ENCODE results near the gene PTPRK. TPM values are rescaled to one million over a fixed set of nuclear protein-coding genes. Genes with fewer than 3 reads are reported as not detected.

PTPRK gene
- total RNA-seq, 4 donors from 2014 or later, result 7.3 to 22.9 (median 13.0) TPM

DNA sequence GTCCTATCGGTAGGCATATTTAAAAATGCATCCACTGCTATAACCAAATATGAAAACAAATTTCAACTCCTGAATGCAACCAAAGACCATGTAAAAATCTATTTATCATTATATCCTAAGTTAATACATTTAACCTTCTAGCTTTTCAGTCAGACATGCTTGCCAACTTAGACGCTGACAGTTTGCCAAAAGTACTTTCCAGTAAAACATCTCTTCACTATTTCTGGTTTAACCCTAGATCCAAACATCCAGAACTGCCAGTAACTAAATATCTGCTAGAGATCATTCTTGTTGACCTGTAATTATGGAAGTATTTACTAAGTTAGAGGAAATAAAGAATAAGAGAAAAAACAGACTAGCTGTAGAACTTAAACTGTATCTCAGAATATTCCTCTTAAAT is 409.3 kb downstream of the PTPRK start:
- H3K27me3 ChIP-seq, result no peaks in the 10 kb centered on the region
- no peak for DNase-seq
- no peaks in the 10 kb centered on the region for H3K9me3 ChIP-seq
- H3K4me1 ChIP-seq, result peaks cover 16 to 23% of the 10 kb centered on the region in 2 donors
- H3K4me3 ChIP-seq, result no peak overlapping the region
- H3K36me3 ChIP-seq, result no peaks in the 10 kb centered on the region
- ATAC-seq, result no peak
- intact Hi-C loops (cut with DNase I; ENCODE audit: low total_unique reads) (no loop called here), in situ Hi-C loops (cut with MboI; ENCODE audit: low sequenced_read_pairs in 4 of 4) (no loop called here)
- no peak overlapping the region for H3K27ac ChIP-seq
- no peak for TF ChIP-seq POLR2A (IDR thresholded peaks at IDR 0.05)
- TF ChIP-seq, protein P1, sequence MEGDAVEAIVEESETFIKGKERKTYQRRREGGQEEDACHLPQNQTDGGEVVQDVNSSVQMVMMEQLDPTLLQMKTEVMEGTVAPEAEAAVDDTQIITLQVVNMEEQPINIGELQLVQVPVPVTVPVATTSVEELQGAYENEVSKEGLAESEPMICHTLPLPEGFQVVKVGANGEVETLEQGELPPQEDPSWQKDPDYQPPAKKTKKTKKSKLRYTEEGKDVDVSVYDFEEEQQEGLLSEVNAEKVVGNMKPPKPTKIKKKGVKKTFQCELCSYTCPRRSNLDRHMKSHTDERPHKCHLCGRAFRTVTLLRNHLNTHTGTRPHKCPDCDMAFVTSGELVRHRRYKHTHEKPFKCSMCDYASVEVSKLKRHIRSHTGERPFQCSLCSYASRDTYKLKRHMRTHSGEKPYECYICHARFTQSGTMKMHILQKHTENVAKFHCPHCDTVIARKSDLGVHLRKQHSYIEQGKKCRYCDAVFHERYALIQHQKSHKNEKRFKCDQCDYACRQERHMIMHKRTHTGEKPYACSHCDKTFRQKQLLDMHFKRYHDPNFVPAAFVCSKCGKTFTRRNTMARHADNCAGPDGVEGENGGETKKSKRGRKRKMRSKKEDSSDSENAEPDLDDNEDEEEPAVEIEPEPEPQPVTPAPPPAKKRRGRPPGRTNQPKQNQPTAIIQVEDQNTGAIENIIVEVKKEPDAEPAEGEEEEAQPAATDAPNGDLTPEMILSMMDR (IDR thresholded peaks at IDR 0.05 in 4 of 5, conservative IDR thresholded peaks at IDR 0.05 in 1 of 5), result no peak

DNA sequence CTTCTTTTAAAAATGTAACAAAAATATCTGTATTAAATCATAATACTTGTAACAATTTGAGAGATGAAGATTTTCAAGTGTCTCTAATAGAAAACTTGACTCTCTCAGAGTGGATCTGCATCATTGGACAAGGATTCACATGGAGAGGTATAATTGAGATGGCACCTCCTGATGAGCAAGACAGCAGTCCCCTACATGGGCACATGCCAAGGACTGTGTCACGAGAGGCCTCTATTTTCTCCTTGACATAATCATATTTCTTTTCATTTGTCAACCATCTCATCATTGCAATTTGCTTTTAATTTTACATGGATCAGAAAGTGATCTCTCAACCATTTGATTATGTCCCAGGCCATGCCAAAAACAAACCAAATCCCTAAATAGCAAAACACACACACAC is 412.7 kb downstream of the PTPRK start:
- intact Hi-C loops (cut with DNase I; ENCODE audit: low total_unique reads), result no loop called here
- no peak overlapping the region for H3K4me3 ChIP-seq
- H3K4me1 ChIP-seq, result peaks cover 16 to 19% of the 10 kb centered on the region in 2 donors
- H3K36me3 ChIP-seq, result no peaks in the 10 kb centered on the region
- in situ Hi-C loops (cut with MboI; ENCODE audit: low sequenced_read_pairs in 4 of 4), result no loop called here
- TF ChIP-seq POLR2A (IDR thresholded peaks at IDR 0.05), result no peak
- TF ChIP-seq, protein P1 (IDR thresholded peaks at IDR 0.05 in 4 of 5, conservative IDR thresholded peaks at IDR 0.05 in 1 of 5), result no peak
- DNase-seq, result no peak
- no peak for ATAC-seq
- H3K27ac ChIP-seq, result no peak overlapping the region
- no peaks in the 10 kb centered on the region for H3K27me3 ChIP-seq
- H3K9me3 ChIP-seq, result no peaks in the 10 kb centered on the region

DNA sequence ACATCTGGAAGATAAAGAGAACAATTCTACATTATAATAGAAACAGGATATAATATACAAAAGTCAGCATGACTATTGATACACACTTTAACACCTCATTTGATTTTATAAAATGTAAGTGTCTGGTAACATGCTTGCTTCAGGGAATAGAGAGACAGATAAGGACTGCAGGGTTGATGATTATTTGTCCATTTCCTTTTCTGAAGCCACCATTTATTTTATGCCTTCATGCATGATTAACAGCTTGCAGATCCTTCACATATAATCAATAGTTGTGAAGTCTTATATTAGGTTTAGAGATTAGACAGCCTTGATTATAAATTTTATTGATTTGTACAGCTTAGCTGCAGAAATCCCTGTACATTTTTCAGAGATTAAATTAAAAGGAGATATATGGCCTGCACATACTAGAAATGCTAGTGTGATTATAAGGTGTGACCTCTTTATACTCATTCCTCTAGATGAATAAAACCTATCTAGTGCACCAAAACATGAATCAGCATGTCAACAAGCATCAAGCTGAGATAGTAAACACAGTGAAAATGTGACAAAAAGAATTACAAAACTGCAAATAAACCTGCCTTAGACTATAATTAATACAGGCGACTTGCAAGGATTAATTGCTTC is 420.7 kb downstream of the PTPRK start:
- DNase-seq, result no peak
- Histone ChIP-seq H3K36me3 (no peaks in the 10 kb centered on the region), H3K4me3 (no peak overlapping the region), H3K4me1 (no peaks in the 10 kb centered on the region), H3K27me3 (no peaks in the 10 kb centered on the region), H3K27ac (no peak overlapping the region), H3K9me3 (no peaks in the 10 kb centered on the region)
- TF ChIP-seq POLR2A (IDR thresholded peaks at IDR 0.05), result no peak
- TF ChIP-seq, protein P1 (IDR thresholded peaks at IDR 0.05 in 4 of 5, conservative IDR thresholded peaks at IDR 0.05 in 1 of 5), result no peak
- intact Hi-C loops (cut with DNase I; ENCODE audit: low total_unique reads), result no loop called here
- in situ Hi-C loops (cut with MboI; ENCODE audit: low sequenced_read_pairs in 4 of 4), result no loop called here
- no peak for ATAC-seq

DNA sequence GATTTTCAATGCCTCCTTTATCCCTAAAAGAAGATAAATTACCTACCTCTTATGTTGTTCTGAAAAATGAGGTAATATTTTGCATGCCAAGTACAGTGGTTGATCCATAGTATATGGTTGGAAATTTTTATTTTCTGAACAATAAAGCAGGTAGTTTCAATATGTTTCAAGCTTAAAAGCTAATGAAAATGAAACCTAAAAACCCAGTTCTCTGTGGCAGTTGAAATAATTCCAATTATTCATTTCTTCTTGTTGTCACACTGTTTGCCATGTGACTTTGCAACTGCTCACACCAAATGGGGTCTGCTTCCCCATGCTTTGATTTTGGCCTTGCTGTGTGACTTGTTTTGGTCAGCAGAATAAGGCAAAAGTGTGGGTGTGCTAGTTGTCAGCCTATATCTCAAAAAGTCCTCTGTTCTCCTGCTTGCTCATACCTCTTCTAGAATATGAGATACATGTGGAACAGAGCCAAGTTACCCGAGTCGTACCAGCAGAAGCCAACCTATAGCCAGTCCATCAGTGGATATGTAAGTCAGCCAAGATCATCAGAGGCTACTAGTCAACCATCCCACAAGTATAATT is 422.3 kb downstream of the PTPRK start:
- intact Hi-C loops (cut with DNase I; ENCODE audit: low total_unique reads), result no loop called here
- no peaks in the 10 kb centered on the region for H3K4me1 ChIP-seq
- H3K9me3 ChIP-seq, result no peaks in the 10 kb centered on the region
- TF ChIP-seq POLR2A (IDR thresholded peaks at IDR 0.05), result no peak
- no peaks in the 10 kb centered on the region for H3K27me3 ChIP-seq
- no peak for ATAC-seq
- DNase-seq, result no peak
- no peak overlapping the region for H3K4me3 ChIP-seq
- H3K36me3 ChIP-seq, result no peaks in the 10 kb centered on the region
- in situ Hi-C loops (cut with MboI; ENCODE audit: low sequenced_read_pairs in 4 of 4), result no loop called here
- no peak overlapping the region for H3K27ac ChIP-seq

DNA sequence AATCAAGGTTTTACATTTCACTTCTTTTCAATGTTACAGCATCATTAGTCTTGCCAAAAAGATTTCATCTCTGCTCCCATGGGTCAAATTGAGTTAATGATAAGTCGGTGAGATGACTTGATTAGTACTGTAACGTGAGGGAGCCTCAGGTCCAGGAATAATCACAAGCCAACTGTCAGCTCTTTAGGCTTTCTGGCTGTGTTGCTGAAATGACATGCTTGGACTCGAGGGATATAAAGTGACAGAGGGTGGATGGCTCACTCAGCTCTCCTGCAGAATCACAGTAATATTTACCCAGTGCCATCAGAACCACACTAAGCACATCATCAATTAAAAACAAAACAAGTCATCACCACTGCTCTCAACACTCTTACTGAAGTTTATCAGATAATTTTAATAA is 423.4 kb downstream of the PTPRK start:
- Histone ChIP-seq H3K4me1 (no peaks in the 10 kb centered on the region), H3K36me3 (no peaks in the 10 kb centered on the region), H3K4me3 (no peak overlapping the region), H3K27me3 (no peaks in the 10 kb centered on the region), H3K27ac (no peak overlapping the region), H3K9me3 (no peaks in the 10 kb centered on the region)
- ATAC-seq (no peak), DNase-seq (no peak)
- TF ChIP-seq, protein P1 (IDR thresholded peaks at IDR 0.05 in 4 of 5, conservative IDR thresholded peaks at IDR 0.05 in 1 of 5), result no peak
- TF ChIP-seq POLR2A (IDR thresholded peaks at IDR 0.05), result no peak
- intact Hi-C loops (cut with DNase I; ENCODE audit: low total_unique reads), result no loop called here
- in situ Hi-C loops (cut with MboI; ENCODE audit: low sequenced_read_pairs in 4 of 4), result no loop called here
